Stimulated activated CD8-positive, alpha-beta memory T cell treated with anti-CD3 and anti-CD28 coated beads, Interleukin-7, amount 100 ng/mL, for 48 hours (primary cell): ENCODE results near the gene ERI3.

Experiments used
- DNase-seq, 2 donors: peaks; one replicate each; pipeline ENCODE4 v3.0.0-alpha.2; 2020; ENCODE audit warnings: low read depth in 1 of 2; ENCODE audit errors: extremely low read depth in 1 of 2

Gene ERI3

DNA sequence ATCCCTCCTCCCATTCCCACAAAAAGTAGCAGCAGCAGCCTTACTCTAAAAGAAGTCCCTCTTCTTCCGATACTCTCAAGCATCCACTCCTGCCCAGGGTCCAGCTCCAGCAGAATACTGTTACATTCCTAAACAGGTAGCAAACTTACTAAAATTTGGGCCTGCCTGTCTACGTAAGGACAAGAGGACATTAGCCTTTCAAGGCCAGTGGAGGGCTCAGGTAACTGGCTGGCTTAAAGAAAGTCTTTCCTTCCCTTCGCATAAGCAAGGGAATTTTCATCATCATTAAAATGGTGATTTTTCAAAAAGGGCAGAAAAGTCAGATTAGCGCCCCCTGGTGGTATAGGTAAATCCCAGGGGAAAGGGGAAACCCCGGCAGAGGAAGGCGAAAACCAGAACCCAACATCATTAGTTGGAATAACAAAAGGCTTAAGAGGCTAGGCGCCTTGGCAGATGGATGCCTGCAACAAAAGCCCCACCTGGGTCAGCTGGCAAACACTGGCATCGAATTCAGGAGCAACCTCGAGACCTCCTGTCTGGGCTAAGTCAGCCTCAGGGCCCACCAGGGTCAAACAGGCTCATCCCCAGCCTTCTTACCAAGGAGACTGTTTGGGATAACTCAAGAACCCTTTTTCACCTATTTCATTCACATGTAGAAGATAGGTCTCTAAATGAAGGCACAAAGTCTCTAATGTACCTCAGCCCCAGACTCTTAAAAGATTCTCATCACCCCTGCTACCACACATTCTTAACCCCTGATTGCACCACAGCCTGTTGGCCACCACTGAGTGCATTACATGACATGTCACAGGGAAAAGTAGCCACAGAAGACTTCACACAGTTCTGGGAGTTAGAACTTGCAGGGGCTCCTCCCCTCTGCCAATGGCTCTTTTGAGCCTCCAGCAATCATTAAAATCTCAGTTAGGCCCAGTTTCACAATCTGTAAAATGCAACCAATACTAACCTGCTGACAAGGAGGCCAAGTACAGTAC is 36.7 kb downstream of the ERI3 start:
- peak in 1 of 2 donors; percentile 9 for DNase-seq

DNA sequence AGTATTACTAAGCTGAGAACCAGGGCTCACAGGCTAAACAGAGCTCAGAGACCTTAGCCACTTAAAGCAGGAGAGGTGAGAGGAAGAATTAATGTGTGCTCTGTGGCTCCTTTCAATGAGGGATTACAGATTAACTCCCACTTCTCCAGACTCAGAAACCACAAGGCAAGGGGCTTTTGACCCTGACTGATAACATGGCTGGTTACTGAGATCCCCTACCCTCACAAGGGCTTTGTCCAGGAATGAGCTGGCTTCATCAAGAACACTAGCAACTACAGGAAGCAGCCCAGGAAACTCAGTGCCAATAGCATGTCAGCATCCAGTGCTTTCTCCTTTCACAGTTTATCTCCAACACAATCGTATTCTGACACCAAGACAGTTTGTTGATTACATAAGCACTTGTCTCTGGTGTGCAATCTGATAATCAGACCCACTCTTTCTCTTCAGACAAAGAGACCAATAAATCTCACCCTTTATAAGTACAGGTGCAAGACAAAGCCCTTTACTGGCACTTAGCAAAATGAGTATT is 38.8 kb downstream of the ERI3 start:
- no peak for DNase-seq

DNA sequence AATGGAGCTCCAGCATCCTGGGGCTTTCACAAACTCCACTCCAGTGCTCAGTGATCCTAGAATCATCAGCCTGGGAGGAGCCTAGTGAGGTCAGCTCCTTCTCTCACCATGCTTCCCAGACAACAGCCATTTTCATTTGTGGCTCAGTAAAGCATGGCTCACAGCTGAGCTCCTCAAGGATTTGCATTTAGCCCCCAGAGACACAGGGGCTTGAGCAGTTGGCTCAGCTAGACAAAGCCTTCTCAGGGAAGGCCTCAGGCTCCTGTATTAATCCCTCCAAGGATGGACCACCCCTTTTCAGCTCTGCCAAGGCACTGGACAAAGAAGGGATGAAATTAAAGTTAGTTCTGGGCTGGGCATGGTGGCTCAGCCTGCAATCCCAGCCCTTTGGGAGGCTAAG is 39.5 kb downstream of the ERI3 start:
- DNase-seq, result no peak

- DNase-seq, result no peak
Observed at GRCh38 chr1:44314452-44314851, 40.6 kb downstream of the ERI3 start.

DNA sequence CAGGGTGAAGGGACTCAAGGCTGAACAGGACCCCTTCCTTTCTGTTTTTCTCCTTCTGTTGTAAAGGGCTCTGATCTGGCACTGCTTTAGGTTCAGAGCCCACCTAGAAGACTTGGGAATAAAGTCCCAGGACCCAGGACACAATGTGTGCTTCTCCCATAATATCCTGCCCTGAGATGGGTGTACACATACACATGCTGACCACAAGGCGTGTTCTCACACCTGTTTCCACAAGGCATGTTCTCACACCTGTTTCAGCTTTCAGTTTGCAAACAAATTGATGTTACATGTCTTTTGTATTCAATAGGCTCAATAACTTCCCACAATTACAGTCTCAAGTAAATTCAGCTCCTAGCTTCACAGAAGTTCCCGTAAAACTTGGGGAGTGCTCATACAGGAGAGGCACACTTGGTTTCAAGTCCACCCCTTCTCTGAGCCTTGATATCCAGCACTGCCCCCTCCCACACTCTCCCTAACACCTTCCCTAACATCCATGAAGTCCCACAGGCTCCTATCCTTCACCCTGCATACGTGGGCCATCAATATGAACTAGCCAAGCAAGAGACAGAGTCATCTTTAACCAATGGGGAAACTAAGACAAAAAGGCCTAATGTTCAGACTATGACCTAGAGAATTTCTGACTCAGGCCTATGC is 41.7 kb downstream of the ERI3 start:
- no peak for DNase-seq

- no peak for DNase-seq
Observed at GRCh38 chr1:44312399-44313196, 42.5 kb downstream of the ERI3 start.

- DNase-seq, result no peak
Observed at GRCh38 chr1:44310006-44310405, 45.1 kb downstream of the ERI3 start.

- DNase-seq, result peak in 1 of 2 donors; percentile 1
Observed at GRCh38 chr1:44305962-44306422, 49.1 kb downstream of the ERI3 start.

DNA sequence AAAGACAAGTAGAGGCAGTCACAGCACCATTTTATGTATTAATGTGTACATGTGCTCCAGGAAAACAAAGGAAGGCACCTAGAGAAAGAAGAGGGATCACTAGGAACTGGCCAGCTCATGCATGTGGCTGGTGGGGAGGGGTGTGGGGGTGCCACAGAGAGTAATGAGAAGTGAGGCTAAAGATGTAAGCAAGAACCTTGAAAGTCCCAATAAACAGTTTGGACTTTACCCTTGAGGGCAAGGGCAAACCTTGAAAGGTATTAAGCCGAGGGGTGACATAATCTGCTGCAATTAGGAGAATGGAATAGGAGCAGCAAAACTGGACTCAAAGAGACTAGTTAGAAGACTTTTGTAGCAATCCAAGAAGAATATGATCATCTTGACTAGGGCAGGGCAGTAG is 51.5 kb downstream of the ERI3 start:
- no peak for DNase-seq

- DNase-seq, result no peak
Observed at GRCh38 chr1:44302541-44302940, 52.5 kb downstream of the ERI3 start.

DNA sequence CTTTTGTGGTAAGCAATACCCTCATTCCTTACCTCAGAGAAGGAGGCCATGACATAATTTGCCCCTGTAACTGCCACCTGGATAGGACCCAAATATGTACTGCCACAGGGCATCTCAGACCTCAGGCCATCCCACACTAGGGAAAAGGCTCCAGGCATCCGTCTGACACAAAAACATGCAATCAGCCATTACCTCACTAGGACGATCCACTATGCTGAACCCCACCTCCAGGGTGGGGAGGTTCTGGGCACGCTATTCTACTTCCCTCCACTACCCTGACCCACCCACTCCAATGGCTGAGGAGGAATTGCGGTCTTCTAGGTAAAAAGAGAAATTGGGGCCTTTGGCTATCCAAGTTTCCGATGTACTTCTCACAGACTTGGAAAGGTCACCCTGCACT is 53.6 kb downstream of the ERI3 start:
- DNase-seq, result no peak

DNA sequence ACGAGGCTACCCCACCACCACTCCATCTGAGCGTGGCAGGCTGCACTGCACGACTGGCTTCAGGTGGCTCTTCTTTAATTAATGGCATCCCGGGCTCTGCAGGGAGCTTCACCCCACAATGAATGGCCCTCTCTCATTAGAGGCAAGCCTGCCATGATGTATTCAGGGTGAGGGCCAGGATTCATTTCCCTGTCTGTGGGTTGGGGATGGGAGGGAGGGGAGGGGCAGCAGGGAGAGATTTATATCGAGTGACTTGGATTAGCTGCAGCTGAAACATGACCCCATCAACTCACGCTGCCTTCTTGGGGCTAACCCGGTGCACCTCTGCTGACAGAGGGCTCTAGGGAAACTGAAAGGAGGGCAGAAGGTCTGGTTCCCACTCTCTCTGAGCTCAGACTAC is 54.2 kb downstream of the ERI3 start:
- DNase-seq, result no peak

- no peak for DNase-seq
Observed at GRCh38 chr1:44297695-44298400, 57.2 kb downstream of the ERI3 start.

- DNase-seq, result no peak
Observed at GRCh38 chr1:44296806-44297205, 58.3 kb downstream of the ERI3 start.

- no peak for DNase-seq
Observed at GRCh38 chr1:44296086-44296485, 59.0 kb downstream of the ERI3 start.

- DNase-seq, result no peak
Observed at GRCh38 chr1:44294588-44295007, 60.5 kb downstream of the ERI3 start.

- DNase-seq, result no peak
Observed at GRCh38 chr1:44293761-44294315, 61.2 kb downstream of the ERI3 start.

GRCh38 chr1:44292651-44293050 is 62.4 kb downstream of the ERI3 start:
- DNase-seq, result no peak

DNA sequence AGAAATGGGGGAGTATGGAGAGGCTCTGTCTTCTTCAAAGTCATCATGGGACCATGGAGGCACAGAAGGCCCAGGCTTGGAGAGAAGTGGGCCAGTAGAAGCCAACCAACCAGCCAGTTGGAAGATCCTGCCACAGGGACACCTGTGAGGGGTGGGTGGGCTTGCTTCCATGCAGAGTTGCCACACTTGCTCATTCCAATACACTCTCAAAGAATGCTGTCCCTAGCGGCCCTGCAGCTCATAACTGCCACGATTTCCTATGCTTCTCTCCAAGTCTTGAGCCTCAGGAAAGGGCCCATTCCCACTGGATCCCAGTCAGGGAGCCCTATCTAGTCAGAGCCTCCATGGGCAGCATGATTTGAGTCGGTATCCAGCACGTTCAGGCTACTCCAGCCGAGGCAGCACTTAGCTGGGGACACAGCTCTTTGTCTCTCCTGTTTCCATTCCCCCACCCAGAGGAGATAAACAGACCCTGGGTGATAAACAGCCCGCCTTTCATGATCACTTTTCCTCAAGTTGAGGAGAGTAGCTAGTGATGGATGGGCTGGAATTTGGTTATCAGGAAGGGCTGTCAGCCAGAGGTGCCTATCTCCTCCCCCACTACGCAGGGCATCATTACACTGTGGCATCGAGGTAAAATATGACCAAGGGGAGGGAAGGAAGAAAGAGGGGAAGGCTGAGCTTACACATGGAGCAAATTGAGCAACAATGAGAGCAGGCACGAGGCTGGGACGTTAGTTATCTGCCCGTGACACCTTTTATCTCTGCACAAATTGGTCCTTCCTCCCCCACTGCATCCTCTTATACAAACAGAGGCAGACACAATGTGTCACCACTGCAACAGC is 64.6 kb downstream of the ERI3 start:
- DNase-seq, result no peak
